DOHH2 (cell line): ENCODE data around the gene AKAP14.

Experiments used
- H3F3A ChIP-seq: fragments of 200-600 bp; sonication (generic), shearing (Covaris generic); 2 replicates; pipeline ENCODE4 v1.6.0; 2016; ENCODE audit warnings: antibody characterized with exemption, mild to moderate bottlenecking; ENCODE audit not compliant: control insufficient read depth, insufficient read depth
- H3K27ac ChIP-seq: fragments of 200-600 bp; sonication (generic); 2 replicates; pipeline ENCODE4 v1.5.1; 2014; ENCODE audit warnings: low read depth, mild to moderate bottlenecking, low read length, moderate library complexity
- H3K27me3 ChIP-seq: fragments of 200-600 bp; sonication (generic); 2 replicates; pipeline ENCODE4 v1.6.1; 2014; ENCODE audit warnings: mild to moderate bottlenecking, low read length, mixed read lengths; ENCODE audit not compliant: control insufficient read depth
- H3K36me3 ChIP-seq: fragments of 200-600 bp; sonication (generic); 2 replicates; pipeline ENCODE4 v1.6.1; 2014; ENCODE audit warnings: mild to moderate bottlenecking, low read length, moderate library complexity, mixed read lengths; ENCODE audit not compliant: control insufficient read depth
- H3K4me1 ChIP-seq: fragments of 200-600 bp; sonication (generic); 2 replicates; pipeline ENCODE4 v1.6.1; 2014; ENCODE audit warnings: mild to moderate bottlenecking, low read length, mixed read lengths; ENCODE audit not compliant: control insufficient read depth
- H3K4me2 ChIP-seq: fragments of 200-600 bp; sonication (generic); 2 replicates; pipeline ENCODE4 v1.6.0; 2014; ENCODE audit warnings: mild to moderate bottlenecking, low read length, moderate library complexity
- H3K4me3 ChIP-seq: fragments of 200-600 bp; sonication (generic); 2 replicates; pipeline ENCODE4 v1.5.1; 2014; ENCODE audit warnings: mild to moderate bottlenecking, low read length, mixed read lengths
- H3K79me2 ChIP-seq: fragments of 200-600 bp; sonication (generic); 2 replicates; pipeline ENCODE4 v1.6.1; 2014; ENCODE audit warnings: mild to moderate bottlenecking, low read length, mixed read lengths; ENCODE audit not compliant: control insufficient read depth
- H3K9me2 ChIP-seq: fragments of 200-600 bp; sonication (generic); replicated peaks from 2 replicates; pipeline ENCODE4 v1.6.1; 2014; ENCODE audit warnings: mild to moderate bottlenecking, low read length, mixed read lengths; ENCODE audit not compliant: control insufficient read depth
- H3K9me3 ChIP-seq: fragments of 200-600 bp; sonication (generic); 2 replicates; pipeline ENCODE4 v1.6.1; 2014; ENCODE audit warnings: antibody characterized with exemption, low read length, mixed read lengths; ENCODE audit not compliant: control insufficient read depth, insufficient read depth
- H4K20me1 ChIP-seq: fragments of 200-600 bp; sonication (generic); 2 replicates; pipeline ENCODE4 v1.6.0; 2014; ENCODE audit warnings: low read depth, mild to moderate bottlenecking, antibody characterized with exemption, low read length, moderate library complexity; ENCODE audit not compliant: control insufficient read depth, insufficient read depth
- EZH2phosphoT487 ChIP-seq: fragments of 200-600 bp; sonication (generic); IDR thresholded peaks from 2 replicates; pipeline ENCODE4 v1.6.1; 2017; ENCODE audit warnings: borderline replicate concordance, mild to moderate bottlenecking, antibody characterized with exemption, low read length, moderate library complexity, mixed read lengths
- TF ChIP-seq, protein P1 (sequence below): fragments of 200-600 bp; sonication (generic); IDR thresholded peaks from one replicate; pipeline ENCODE4 v1.5.1; 2014; ENCODE audit warnings: antibody characterized with exemption, mild to moderate bottlenecking, low read depth, low read length; ENCODE audit not compliant: poor library complexity, severe bottlenecking

Gene AKAP14

DNA sequence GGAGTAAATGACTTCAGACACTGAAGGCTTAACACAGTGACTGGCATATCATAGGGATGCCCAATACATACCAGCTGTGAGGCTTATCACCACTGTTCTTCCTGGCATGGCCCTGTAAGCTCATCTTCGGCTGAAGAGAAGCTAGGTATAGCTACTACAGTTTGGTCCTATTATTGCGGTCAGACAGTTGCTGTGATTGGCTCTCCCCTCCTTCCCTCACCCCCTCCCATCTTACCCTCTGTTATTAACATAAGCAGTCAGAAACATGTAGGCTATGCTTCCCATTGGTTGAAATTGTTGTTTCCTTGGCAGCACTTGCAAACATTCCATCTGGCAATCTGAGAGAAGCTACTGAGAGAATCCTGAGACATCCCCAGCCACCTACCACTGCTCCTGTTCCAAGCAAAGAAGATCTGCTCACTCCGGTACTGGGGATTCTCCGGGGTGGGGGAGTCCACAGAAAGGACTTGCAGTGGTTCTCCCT is at the start of gene AKAP14:
Gene AKAP14 (plus strand): TSS at position 51 of the 484 bp plus-strand sequence. CDS start 7,331 bp downstream, outside the sequence.
- H3K4me2 ChIP-seq = no peak within 1 kb of the TSS
- H3K27ac ChIP-seq = no peak within 1 kb of the TSS
- no peaks in the 10 kb centered on the region for H3K79me2 ChIP-seq
- H3K36me3 ChIP-seq = no peaks in the 10 kb centered on the region
- no peaks in the 10 kb centered on the region for H4K20me1 ChIP-seq
- no peak within 1 kb of the TSS for H3K4me3 ChIP-seq
- H3F3A ChIP-seq = no peaks in the 10 kb centered on the region
- H3K4me1 ChIP-seq = no peaks in the 10 kb centered on the region
- TF ChIP-seq, protein P1, sequence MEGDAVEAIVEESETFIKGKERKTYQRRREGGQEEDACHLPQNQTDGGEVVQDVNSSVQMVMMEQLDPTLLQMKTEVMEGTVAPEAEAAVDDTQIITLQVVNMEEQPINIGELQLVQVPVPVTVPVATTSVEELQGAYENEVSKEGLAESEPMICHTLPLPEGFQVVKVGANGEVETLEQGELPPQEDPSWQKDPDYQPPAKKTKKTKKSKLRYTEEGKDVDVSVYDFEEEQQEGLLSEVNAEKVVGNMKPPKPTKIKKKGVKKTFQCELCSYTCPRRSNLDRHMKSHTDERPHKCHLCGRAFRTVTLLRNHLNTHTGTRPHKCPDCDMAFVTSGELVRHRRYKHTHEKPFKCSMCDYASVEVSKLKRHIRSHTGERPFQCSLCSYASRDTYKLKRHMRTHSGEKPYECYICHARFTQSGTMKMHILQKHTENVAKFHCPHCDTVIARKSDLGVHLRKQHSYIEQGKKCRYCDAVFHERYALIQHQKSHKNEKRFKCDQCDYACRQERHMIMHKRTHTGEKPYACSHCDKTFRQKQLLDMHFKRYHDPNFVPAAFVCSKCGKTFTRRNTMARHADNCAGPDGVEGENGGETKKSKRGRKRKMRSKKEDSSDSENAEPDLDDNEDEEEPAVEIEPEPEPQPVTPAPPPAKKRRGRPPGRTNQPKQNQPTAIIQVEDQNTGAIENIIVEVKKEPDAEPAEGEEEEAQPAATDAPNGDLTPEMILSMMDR = no peak
- TF ChIP-seq EZH2phosphoT487 = no peak
- no peaks in the 10 kb centered on the region for H3K9me3 ChIP-seq
- H3K27me3 ChIP-seq = no peaks in the 10 kb centered on the region
- H3K9me2 ChIP-seq = no peaks in the 10 kb centered on the region

DNA sequence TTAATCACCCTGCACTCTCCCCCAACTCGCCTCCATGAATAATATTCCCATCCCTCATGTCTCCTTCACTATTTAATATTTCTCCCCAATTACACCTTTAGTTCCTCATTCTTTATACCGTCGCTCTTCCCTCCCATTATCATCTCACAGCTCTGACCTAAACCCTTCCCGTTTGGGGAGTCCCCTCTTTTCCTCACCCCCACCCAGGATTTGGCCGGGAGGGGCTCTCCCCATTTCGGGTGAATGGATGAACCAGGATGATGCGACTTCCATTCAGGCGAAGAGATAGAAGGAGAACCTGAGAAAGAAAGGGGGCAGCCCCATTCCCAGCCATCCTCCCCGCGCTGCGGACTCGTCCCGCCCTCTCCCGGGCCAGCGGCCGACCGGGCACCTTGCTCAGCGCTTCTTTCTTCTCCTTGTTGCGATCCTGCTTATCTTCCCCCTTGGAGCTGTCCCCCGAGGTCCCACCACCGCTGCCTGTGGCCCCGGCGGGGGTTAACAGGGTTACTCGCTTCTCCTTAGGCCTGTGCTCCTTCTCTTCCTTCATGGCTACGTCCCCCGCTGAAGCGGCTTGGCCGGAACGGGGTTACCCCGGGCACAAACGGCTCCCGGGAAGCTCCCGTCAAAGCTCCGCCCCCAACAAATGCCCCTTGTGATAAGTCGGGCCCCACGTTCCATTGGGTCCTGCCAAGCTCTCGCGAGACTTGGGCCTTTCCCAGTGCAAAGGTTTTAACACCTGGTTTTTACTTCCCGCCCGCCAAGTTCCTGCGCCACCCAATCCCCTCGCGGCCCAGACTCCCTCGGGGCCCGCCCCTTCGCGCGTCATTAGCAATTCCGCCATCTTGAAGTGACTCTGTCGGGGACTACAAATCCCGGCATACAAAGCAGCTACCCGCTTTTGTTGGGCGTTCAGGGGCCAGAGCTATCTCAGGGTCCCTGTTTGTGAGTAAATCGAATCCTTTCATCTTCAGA is 43.0 kb upstream of the AKAP14 start, which contains the start of gene UPF3B:
Gene UPF3B (minus strand): TSS at position 582 of the 972 bp plus-strand sequence. CDS start 35 bp downstream, at position 547.
- Histone ChIP-seq H3K4me2 (peak within 1 kb of the TSS; percentile 77), H3K36me3 (peaks cover 37% of the 10 kb centered on the region), H3F3A (no peaks in the 10 kb centered on the region), H3K27ac (peak within 1 kb of the TSS; percentile 52), H3K4me3 (peak within 1 kb of the TSS; percentile 95), H4K20me1 (no peaks in the 10 kb centered on the region), H3K9me3 (no peaks in the 10 kb centered on the region), H3K27me3 (no peaks in the 10 kb centered on the region), H3K79me2 (peaks cover 25% of the 10 kb centered on the region), H3K4me1 (peaks cover 14% of the 10 kb centered on the region), H3K9me2 (no peaks in the 10 kb centered on the region)
- no peak for TF ChIP-seq EZH2phosphoT487
- TF ChIP-seq, protein P1 = no peak

DNA sequence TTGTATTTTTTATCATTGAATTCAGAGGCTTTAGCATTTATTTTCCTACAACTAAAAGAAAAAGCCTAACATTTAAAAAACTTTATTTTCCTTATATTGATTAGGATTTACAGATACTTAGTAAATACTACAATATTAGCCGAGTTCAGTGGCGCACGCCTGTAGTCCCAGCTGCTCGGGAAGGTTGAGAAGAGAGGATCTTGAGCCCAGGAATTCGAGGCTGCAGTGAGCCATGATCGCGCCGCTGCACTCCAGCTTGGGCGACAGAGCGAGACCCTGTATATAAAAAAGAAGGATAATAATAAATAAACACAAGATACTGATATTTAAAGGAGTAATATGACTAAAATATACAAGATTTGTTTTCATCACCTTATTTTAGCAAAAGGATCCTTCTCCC is 42.2 kb upstream of the AKAP14 start:
- Histone ChIP-seq H3K4me2 (peak overlapping the region; percentile 68), H3K36me3 (peaks cover 30% of the 10 kb centered on the region), H3K4me1 (peaks cover 14% of the 10 kb centered on the region), H4K20me1 (no peaks in the 10 kb centered on the region), H3K79me2 (peaks cover 25% of the 10 kb centered on the region), H3K27ac (no peak overlapping the region), H3K9me2 (no peaks in the 10 kb centered on the region), H3F3A (no peaks in the 10 kb centered on the region), H3K27me3 (no peaks in the 10 kb centered on the region), H3K4me3 (peak overlapping the region; percentile 60), H3K9me3 (no peaks in the 10 kb centered on the region)
- TF ChIP-seq, protein P1 = no peak
- TF ChIP-seq EZH2phosphoT487 = no peak
